ENCODE measurements around the gene CCDC39.
"Not testable (repeated sequence)": the region's sequence is repeated elsewhere in the genome, so short reads cannot be mapped to it uniquely, and the experiment has no call there.

DNA sequence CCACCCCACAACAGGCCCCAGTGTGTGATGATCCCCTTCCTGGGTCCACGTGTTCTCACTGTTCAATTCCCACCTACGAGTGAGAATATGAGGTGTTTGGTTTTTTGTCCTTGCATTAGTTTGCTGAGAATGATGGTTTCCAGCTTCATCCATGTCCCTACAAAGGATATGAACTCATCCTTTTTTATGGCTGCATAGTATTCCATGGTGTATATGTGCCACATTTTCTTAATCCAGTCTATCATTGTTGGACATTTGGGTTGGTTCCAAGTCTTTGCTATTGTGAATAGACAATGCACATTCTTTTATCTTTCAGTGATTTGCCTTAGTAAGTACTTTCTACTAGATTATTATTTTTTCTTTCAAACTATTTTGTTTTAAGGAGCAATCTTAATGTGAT is 60.7 kb downstream of the CCDC39 start:
- TF ChIP-seq, protein P1, sequence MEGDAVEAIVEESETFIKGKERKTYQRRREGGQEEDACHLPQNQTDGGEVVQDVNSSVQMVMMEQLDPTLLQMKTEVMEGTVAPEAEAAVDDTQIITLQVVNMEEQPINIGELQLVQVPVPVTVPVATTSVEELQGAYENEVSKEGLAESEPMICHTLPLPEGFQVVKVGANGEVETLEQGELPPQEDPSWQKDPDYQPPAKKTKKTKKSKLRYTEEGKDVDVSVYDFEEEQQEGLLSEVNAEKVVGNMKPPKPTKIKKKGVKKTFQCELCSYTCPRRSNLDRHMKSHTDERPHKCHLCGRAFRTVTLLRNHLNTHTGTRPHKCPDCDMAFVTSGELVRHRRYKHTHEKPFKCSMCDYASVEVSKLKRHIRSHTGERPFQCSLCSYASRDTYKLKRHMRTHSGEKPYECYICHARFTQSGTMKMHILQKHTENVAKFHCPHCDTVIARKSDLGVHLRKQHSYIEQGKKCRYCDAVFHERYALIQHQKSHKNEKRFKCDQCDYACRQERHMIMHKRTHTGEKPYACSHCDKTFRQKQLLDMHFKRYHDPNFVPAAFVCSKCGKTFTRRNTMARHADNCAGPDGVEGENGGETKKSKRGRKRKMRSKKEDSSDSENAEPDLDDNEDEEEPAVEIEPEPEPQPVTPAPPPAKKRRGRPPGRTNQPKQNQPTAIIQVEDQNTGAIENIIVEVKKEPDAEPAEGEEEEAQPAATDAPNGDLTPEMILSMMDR (IDR thresholded peaks at IDR 0.05), result not testable (repeated sequence)
- not testable (repeated sequence) for TF ChIP-seq NFE2L2 (conservative IDR thresholded peaks at IDR 0.05; ENCODE audit: low read length); MAZ (IDR thresholded peaks at IDR 0.05; ENCODE audit: borderline replicate concordance, low read depth, low read length); POLR2A (IDR thresholded peaks at IDR 0.05; ENCODE audit: low read length); EHMT2 (IDR thresholded peaks at IDR 0.05; ENCODE audit: low read depth); ESRRA (IDR thresholded peaks at IDR 0.05; ENCODE audit: borderline replicate concordance, low read length); EP300 (IDR thresholded peaks at IDR 0.05); BHLHE40 (IDR thresholded peaks at IDR 0.05; ENCODE audit: low read depth, low read length); MYC (IDR thresholded peaks at IDR 0.05; ENCODE audit: borderline replicate concordance, low read length); CHD4 (IDR thresholded peaks at IDR 0.05; ENCODE audit: borderline replicate concordance); SMC3 (IDR thresholded peaks at IDR 0.05)
- TF ChIP-seq, protein P2, sequence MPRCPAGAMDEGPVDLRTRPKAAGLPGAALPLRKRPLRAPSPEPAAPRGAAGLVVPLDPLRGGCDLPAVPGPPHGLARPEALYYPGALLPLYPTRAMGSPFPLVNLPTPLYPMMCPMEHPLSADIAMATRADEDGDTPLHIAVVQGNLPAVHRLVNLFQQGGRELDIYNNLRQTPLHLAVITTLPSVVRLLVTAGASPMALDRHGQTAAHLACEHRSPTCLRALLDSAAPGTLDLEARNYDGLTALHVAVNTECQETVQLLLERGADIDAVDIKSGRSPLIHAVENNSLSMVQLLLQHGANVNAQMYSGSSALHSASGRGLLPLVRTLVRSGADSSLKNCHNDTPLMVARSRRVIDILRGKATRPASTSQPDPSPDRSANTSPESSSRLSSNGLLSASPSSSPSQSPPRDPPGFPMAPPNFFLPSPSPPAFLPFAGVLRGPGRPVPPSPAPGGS (IDR thresholded peaks at IDR 0.05), result not testable (repeated sequence)
- TF ChIP-seq, protein P3, sequence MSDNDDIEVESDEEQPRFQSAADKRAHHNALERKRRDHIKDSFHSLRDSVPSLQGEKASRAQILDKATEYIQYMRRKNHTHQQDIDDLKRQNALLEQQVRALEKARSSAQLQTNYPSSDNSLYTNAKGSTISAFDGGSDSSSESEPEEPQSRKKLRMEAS (IDR thresholded peaks at IDR 0.05), result not testable (repeated sequence)
- TF ChIP-seq, protein P4, sequence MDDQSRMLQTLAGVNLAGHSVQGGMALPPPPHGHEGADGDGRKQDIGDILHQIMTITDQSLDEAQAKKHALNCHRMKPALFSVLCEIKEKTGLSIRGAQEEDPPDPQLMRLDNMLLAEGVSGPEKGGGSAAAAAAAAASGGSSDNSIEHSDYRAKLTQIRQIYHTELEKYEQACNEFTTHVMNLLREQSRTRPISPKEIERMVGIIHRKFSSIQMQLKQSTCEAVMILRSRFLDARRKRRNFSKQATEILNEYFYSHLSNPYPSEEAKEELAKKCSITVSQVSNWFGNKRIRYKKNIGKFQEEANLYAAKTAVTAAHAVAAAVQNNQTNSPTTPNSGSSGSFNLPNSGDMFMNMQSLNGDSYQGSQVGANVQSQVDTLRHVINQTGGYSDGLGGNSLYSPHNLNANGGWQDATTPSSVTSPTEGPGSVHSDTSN (IDR thresholded peaks at IDR 0.05), result not testable (repeated sequence)
